Adrenal gland (tissue), 5 donors: ENCODE results near the gene RPRD1B.

Source experiments
- POLR2A ChIP-seq, 2 donors: fragments of 450-650 bp; IDR thresholded peaks; one replicate each; pipeline ENCODE4 v1.6.1; 2017; ENCODE audit warnings: antibody characterized with exemption in 2 of 2, mild to moderate bottlenecking in 2 of 2, moderate library complexity in 1 of 2
- TF ChIP-seq, protein P1 (sequence below), 6 experiments: fragments of 450-650 bp in 4 of 6; fragments of 200-600 bp in 2 of 6; sonication (generic) in 1 of 6; IDR thresholded peaks; 1 replicate in 5 of 6; 2 replicates in 1 of 6; pipeline versions ENCODE4 v1.5.1 to v1.8.0; 2016 to 2021; ENCODE audit warnings: antibody characterized with exemption in 6 of 6, mild to moderate bottlenecking in 2 of 6, moderate library complexity in 1 of 6
- donor health status: DM: no; HTN: no; CAD: no.

- TF ChIP-seq POLR2A (IDR thresholded peaks at IDR 0.05): no peak
- TF ChIP-seq, protein P1, sequence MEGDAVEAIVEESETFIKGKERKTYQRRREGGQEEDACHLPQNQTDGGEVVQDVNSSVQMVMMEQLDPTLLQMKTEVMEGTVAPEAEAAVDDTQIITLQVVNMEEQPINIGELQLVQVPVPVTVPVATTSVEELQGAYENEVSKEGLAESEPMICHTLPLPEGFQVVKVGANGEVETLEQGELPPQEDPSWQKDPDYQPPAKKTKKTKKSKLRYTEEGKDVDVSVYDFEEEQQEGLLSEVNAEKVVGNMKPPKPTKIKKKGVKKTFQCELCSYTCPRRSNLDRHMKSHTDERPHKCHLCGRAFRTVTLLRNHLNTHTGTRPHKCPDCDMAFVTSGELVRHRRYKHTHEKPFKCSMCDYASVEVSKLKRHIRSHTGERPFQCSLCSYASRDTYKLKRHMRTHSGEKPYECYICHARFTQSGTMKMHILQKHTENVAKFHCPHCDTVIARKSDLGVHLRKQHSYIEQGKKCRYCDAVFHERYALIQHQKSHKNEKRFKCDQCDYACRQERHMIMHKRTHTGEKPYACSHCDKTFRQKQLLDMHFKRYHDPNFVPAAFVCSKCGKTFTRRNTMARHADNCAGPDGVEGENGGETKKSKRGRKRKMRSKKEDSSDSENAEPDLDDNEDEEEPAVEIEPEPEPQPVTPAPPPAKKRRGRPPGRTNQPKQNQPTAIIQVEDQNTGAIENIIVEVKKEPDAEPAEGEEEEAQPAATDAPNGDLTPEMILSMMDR (IDR thresholded peaks at IDR 0.05): no peak
These were observed 17.1 kb downstream of the RPRD1B start for GRCh38 chr20:38050686-38051085.
